Loucy (cell line): Measurements from ENCODE around the gene MIEN1.

Experiments
- H2AFZ ChIP-seq: fragments of 200-600 bp; sonication (generic); 2 replicates; pipeline ENCODE4 v1.6.0; 2016; ENCODE audit warnings: antibody characterized with exemption, mild to moderate bottlenecking, low read length, moderate library complexity
- H3F3A ChIP-seq: fragments of 200-600 bp; 2 replicates; pipeline ENCODE4 v1.6.0; 2016; ENCODE audit warnings: antibody characterized with exemption, low read depth, mild to moderate bottlenecking
- H3K27me3 ChIP-seq: fragments of 200-600 bp; sonication (generic); 2 replicates; pipeline ENCODE4 v1.6.1; 2014; ENCODE audit warnings: low read length, mild to moderate bottlenecking; ENCODE audit not compliant: insufficient read depth, poor library complexity, severe bottlenecking
- H3K36me3 ChIP-seq: fragments of 200-600 bp; sonication (generic); 2 replicates; pipeline ENCODE4 v1.6.1; 2016; ENCODE audit warnings: low read length; ENCODE audit not compliant: insufficient read depth
- H3K4me1 ChIP-seq: fragments of 200-600 bp; sonication (generic); 2 replicates; pipeline ENCODE4 v1.5.1; 2014; ENCODE audit warnings: low read length, mild to moderate bottlenecking; ENCODE audit not compliant: insufficient read depth, poor library complexity, severe bottlenecking
- H3K4me2 ChIP-seq: fragments of 200-600 bp; sonication (generic); 2 replicates; pipeline ENCODE4 v1.6.0; 2014; ENCODE audit warnings: antibody characterized with exemption, low read length, low read depth, mild to moderate bottlenecking; ENCODE audit not compliant: poor library complexity, severe bottlenecking
- H3K4me3 ChIP-seq: fragments of 200-600 bp; sonication (generic); 2 replicates; pipeline ENCODE4 v1.5.1; 2014; ENCODE audit warnings: low read length, mild to moderate bottlenecking, mixed read lengths; ENCODE audit not compliant: poor library complexity, severe bottlenecking
- H3K79me2 ChIP-seq: fragments of 200-600 bp; sonication (generic); 2 replicates; pipeline ENCODE4 v1.6.1; 2014; ENCODE audit warnings: low read length; ENCODE audit not compliant: insufficient read depth
- H3K9ac ChIP-seq: fragments of 200-600 bp; sonication (generic); 2 replicates; pipeline ENCODE4 v1.6.0; 2014; ENCODE audit warnings: mild to moderate bottlenecking, low read depth, low read length, moderate library complexity; ENCODE audit not compliant: poor library complexity, severe bottlenecking
- H3K9me2 ChIP-seq: fragments of 200-600 bp; sonication (generic); replicated peaks from 2 replicates; pipeline ENCODE4 v1.6.1; 2016; ENCODE audit warnings: low read depth, low read length, mixed read lengths
- H3K9me3 ChIP-seq: fragments of 200-600 bp; sonication (generic); 2 replicates; pipeline ENCODE4 v1.6.1; 2014; ENCODE audit warnings: mild to moderate bottlenecking, antibody characterized with exemption, low read length, low read depth; ENCODE audit not compliant: insufficient read depth
- H4K20me1 ChIP-seq: fragments of 200-600 bp; sonication (generic); 2 replicates; pipeline ENCODE4 v1.6.0; 2014; ENCODE audit warnings: antibody characterized with exemption, low read length, mild to moderate bottlenecking; ENCODE audit not compliant: insufficient read depth, poor library complexity, severe bottlenecking
- EZH2phosphoT487 ChIP-seq: fragments of 200-600 bp; IDR thresholded peaks from 2 replicates; pipeline ENCODE4 v1.6.1; 2018; ENCODE audit warnings: antibody characterized with exemption, mild to moderate bottlenecking, moderate library complexity, borderline replicate concordance
- TF ChIP-seq, protein P1 (sequence below): fragments of 200-600 bp; sonication (generic); conservative IDR thresholded peaks from 2 replicates; pipeline ENCODE4 v1.5.1; 2014; ENCODE audit warnings: mild to moderate bottlenecking, antibody characterized with exemption, low read length

Gene MIEN1

GRCh38 chr17:39697961-39698360 is 32.4 kb downstream of the MIEN1 start:
- H3K79me2 ChIP-seq: no peaks in the 10 kb centered on the region
- H3K4me1 ChIP-seq: no peaks in the 10 kb centered on the region

DNA sequence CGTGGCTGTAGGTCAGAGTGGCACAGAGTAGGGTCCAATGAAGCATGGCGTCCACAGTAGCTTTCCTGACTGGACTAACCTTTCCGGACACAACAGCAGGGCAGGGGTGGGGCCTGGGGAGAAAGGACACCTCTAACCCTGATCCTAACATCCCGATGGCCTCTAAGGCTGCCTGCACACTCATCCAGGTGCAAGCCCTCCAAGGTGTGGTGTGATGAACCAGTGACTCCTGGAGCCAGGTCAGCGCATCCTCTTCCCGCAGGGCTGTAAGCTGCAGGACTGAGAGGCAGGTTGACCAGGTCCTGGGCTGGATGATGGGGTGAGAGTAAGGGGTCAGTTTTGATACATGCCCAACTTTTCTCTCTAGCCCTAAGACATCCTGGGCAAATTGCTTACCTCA is 33.6 kb downstream of the MIEN1 start:
- H3K79me2 ChIP-seq: no peaks in the 10 kb centered on the region
- no peak overlapping the region for H3K9ac ChIP-seq
- H3K9me3 ChIP-seq: no peaks in the 10 kb centered on the region
- no peaks in the 10 kb centered on the region for H3K36me3 ChIP-seq
- no peak overlapping the region for H3K4me2 ChIP-seq
- TF ChIP-seq, protein P1, sequence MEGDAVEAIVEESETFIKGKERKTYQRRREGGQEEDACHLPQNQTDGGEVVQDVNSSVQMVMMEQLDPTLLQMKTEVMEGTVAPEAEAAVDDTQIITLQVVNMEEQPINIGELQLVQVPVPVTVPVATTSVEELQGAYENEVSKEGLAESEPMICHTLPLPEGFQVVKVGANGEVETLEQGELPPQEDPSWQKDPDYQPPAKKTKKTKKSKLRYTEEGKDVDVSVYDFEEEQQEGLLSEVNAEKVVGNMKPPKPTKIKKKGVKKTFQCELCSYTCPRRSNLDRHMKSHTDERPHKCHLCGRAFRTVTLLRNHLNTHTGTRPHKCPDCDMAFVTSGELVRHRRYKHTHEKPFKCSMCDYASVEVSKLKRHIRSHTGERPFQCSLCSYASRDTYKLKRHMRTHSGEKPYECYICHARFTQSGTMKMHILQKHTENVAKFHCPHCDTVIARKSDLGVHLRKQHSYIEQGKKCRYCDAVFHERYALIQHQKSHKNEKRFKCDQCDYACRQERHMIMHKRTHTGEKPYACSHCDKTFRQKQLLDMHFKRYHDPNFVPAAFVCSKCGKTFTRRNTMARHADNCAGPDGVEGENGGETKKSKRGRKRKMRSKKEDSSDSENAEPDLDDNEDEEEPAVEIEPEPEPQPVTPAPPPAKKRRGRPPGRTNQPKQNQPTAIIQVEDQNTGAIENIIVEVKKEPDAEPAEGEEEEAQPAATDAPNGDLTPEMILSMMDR: no peak
- TF ChIP-seq EZH2phosphoT487: no peak
- H3K4me3 ChIP-seq: no peak overlapping the region
- H3F3A ChIP-seq: no peaks in the 10 kb centered on the region
- H3K9me2 ChIP-seq: no peaks in the 10 kb centered on the region
- no peaks in the 10 kb centered on the region for H4K20me1 ChIP-seq
- H3K4me1 ChIP-seq: no peaks in the 10 kb centered on the region
- no peaks in the 10 kb centered on the region for H3K27me3 ChIP-seq
- no peak overlapping the region for H2AFZ ChIP-seq

More at GRCh38 chr17:39697961-39698360, 32.4 kb downstream of the MIEN1 start:
- H4K20me1 ChIP-seq: no peaks in the 10 kb centered on the region
- no peak overlapping the region for H2AFZ ChIP-seq
- H3F3A ChIP-seq: no peaks in the 10 kb centered on the region
- no peaks in the 10 kb centered on the region for H3K9me3 ChIP-seq
- H3K9ac ChIP-seq: no peak overlapping the region
- no peaks in the 10 kb centered on the region for H3K27me3 ChIP-seq
- TF ChIP-seq, protein P1: no peak
- TF ChIP-seq EZH2phosphoT487: no peak
- H3K9me2 ChIP-seq: no peaks in the 10 kb centered on the region
- H3K36me3 ChIP-seq: no peaks in the 10 kb centered on the region
- no peak overlapping the region for H3K4me3 ChIP-seq
- no peak overlapping the region for H3K4me2 ChIP-seq

GRCh38 chr17:39695089-39695474 is 35.2 kb downstream of the MIEN1 start:
- Histone ChIP-seq H3K9me2 (no peaks in the 10 kb centered on the region), H3F3A (no peaks in the 10 kb centered on the region), H2AFZ (no peak overlapping the region), H3K9me3 (no peaks in the 10 kb centered on the region), H3K4me3 (no peak overlapping the region), H3K36me3 (no peaks in the 10 kb centered on the region), H3K9ac (no peak overlapping the region), H4K20me1 (no peaks in the 10 kb centered on the region), H3K79me2 (no peaks in the 10 kb centered on the region), H3K27me3 (peaks cover 10% of the 10 kb centered on the region), H3K4me1 (no peaks in the 10 kb centered on the region), H3K4me2 (no peak overlapping the region)
- TF ChIP-seq, protein P1: no peak
- no peak for TF ChIP-seq EZH2phosphoT487
